Trophoblast cell (in vitro differentiated cells and primary cell): ENCODE data around the gene APOL1.

Experiments used
- DNase-seq, 2 donors: peaks; one replicate each; pipeline ENCODE4 v3.0.0-alpha.2; 2016
- H2AFZ ChIP-seq: 2 replicates; pipeline ENCODE4 v1.6.1; 2013; ENCODE audit warnings: low read length, moderate library complexity, mild to moderate bottlenecking; ENCODE audit not compliant: insufficient read depth, poor library complexity
- H2AK5ac ChIP-seq: 2 replicates; pipeline ENCODE4 v1.6.1; 2013; ENCODE audit warnings: mild to moderate bottlenecking, low read length
- H2BK120ac ChIP-seq: 2 replicates; pipeline ENCODE4 v1.6.1; 2013; ENCODE audit warnings: low read length, mild to moderate bottlenecking, moderate library complexity; ENCODE audit not compliant: insufficient read depth, poor library complexity
- H2BK12ac ChIP-seq: 2 replicates; pipeline ENCODE4 v1.6.1; 2013; ENCODE audit warnings: mild to moderate bottlenecking, low read length, moderate library complexity
- H2BK5ac ChIP-seq: 2 replicates; pipeline ENCODE4 v1.6.1; 2013; ENCODE audit warnings: low read length, low read depth, moderate library complexity, mild to moderate bottlenecking; ENCODE audit not compliant: poor library complexity
- H3K14ac ChIP-seq: 2 replicates; pipeline ENCODE4 v1.6.1; 2013; ENCODE audit warnings: mild to moderate bottlenecking, low read length
- H3K18ac ChIP-seq: 2 replicates; pipeline ENCODE4 v1.6.1; 2013; ENCODE audit warnings: mild to moderate bottlenecking, low read length
- H3K23ac ChIP-seq: 2 replicates; pipeline ENCODE4 v1.6.1; 2013; ENCODE audit warnings: low read length
- H3K27ac ChIP-seq: 2 replicates; pipeline ENCODE4 v1.5.1; 2013; ENCODE audit warnings: low read depth, mild to moderate bottlenecking, inconsistent platforms, low read length, moderate library complexity
- H3K27me3 ChIP-seq: 2 replicates; pipeline ENCODE4 v1.6.1; 2013; ENCODE audit warnings: inconsistent platforms, mild to moderate bottlenecking, low read length, moderate library complexity; ENCODE audit not compliant: insufficient read depth
- H3K36me3 ChIP-seq, 2 experiments: 1 replicate in 1 of 2; 2 replicates in 1 of 2; pipeline ENCODE4 v1.6.1; 2013; ENCODE audit warnings: low read length in 2 of 2, mild to moderate bottlenecking in 2 of 2, moderate library complexity in 1 of 2; ENCODE audit not compliant: insufficient read depth in 2 of 2, control insufficient read depth in 1 of 2
- H3K4ac ChIP-seq: 2 replicates; pipeline ENCODE4 v1.6.1; 2013; ENCODE audit warnings: low read depth, mild to moderate bottlenecking, low read length, moderate library complexity
- H3K4me1 ChIP-seq, 2 experiments: 1 replicate in 1 of 2; 2 replicates in 1 of 2; pipeline ENCODE4 v1.6.1; 2013; ENCODE audit warnings: low read length in 2 of 2, mild to moderate bottlenecking in 2 of 2, moderate library complexity in 1 of 2; ENCODE audit not compliant: insufficient read depth in 2 of 2, control insufficient read depth in 1 of 2
- H3K4me2 ChIP-seq: 2 replicates; pipeline ENCODE4 v1.6.1; 2013; ENCODE audit warnings: inconsistent platforms, mild to moderate bottlenecking, low read length, moderate library complexity
- H3K4me3 ChIP-seq: 2 replicates; pipeline ENCODE4 v1.5.1; 2013; ENCODE audit warnings: mild to moderate bottlenecking, low read depth, low read length, inconsistent platforms
- H3K79me1 ChIP-seq: one replicate; pipeline ENCODE4 v1.6.1; 2013; ENCODE audit warnings: low read length
- H3K79me2 ChIP-seq: 2 replicates; pipeline ENCODE4 v1.6.1; 2013; ENCODE audit warnings: low read length, mild to moderate bottlenecking; ENCODE audit not compliant: control insufficient read depth, insufficient read depth, poor library complexity
- H3K9ac ChIP-seq: 2 replicates; pipeline ENCODE4 v1.6.1; 2013; ENCODE audit warnings: mild to moderate bottlenecking, low read length
- H3K9me3 ChIP-seq: 2 replicates; pipeline ENCODE4 v1.6.1; 2013; ENCODE audit warnings: low read depth, mild to moderate bottlenecking, control low read depth, inconsistent platforms, low read length; ENCODE audit not compliant: insufficient read depth
- H4K12ac ChIP-seq: 2 replicates; pipeline ENCODE4 v1.6.1; 2013; ENCODE audit warnings: low read depth, mild to moderate bottlenecking, low read length, moderate library complexity
- H4K8ac ChIP-seq: 2 replicates; pipeline ENCODE4 v1.6.1; 2013; ENCODE audit warnings: low read depth, mild to moderate bottlenecking, low read length, moderate library complexity
- H4K91ac ChIP-seq: one replicate; pipeline ENCODE4 v1.6.1; 2013; ENCODE audit warnings: low read depth, mild to moderate bottlenecking, low read length, moderate library complexity
- WGBS: extraction: QIAGEN DNeasy Blood & Tissue Kit; methylation state at CpG from one replicate; pipeline ENCODE4 v1.1.7; 2013; ENCODE audit warnings: missing lambda C conversion rate; ENCODE audit not compliant: insufficient read length, insufficient coverage; ENCODE audit errors: extremely low coverage; 5-methylcytosine and 5-hydroxymethylcytosine counted together

Gene APOL1

GRCh38 chr22:36303115-36303467 is 50.2 kb downstream of the APOL1 start:
- no CpG with 5 or more reads among the region's 9 CpGs for WGBS
- Histone ChIP-seq H3K18ac (no peak overlapping the region), H3K14ac (no peak overlapping the region), H3K79me2 (no peaks in the 10 kb centered on the region), H2BK12ac (no peak overlapping the region), H3K27me3 (no peaks in the 10 kb centered on the region), H3K36me3 (peaks cover 87 to 94% of the 10 kb centered on the region in 2 experiments), H3K4me3 (no peak overlapping the region), H2AK5ac (no peak overlapping the region), H3K9ac (no peak overlapping the region), H3K4me1 (no peaks in the 10 kb centered on the region), H3K79me1 (no peaks in the 10 kb centered on the region), H2BK5ac (no peak overlapping the region), H3K27ac (no peak overlapping the region), H3K23ac (no peak overlapping the region), H2BK120ac (no peak overlapping the region), H3K4me2 (no peak overlapping the region), H4K8ac (no peak overlapping the region), H4K91ac (no peak overlapping the region), H3K4ac (no peak overlapping the region), H3K9me3 (peaks cover 5% of the 10 kb centered on the region), H4K12ac (no peak overlapping the region), H2AFZ (no peak overlapping the region)
- DNase-seq: no peak

- Histone ChIP-seq H4K91ac (no peak overlapping the region), H3K9ac (no peak overlapping the region), H3K18ac (no peak overlapping the region), H3K14ac (no peak overlapping the region), H2AK5ac (no peak overlapping the region), H3K9me3 (peaks cover 5% of the 10 kb centered on the region), H3K4ac (no peak overlapping the region), H3K79me2 (no peaks in the 10 kb centered on the region), H2BK12ac (no peak overlapping the region), H4K8ac (no peak overlapping the region), H4K12ac (no peak overlapping the region), H3K23ac (no peak overlapping the region), H3K79me1 (no peaks in the 10 kb centered on the region), H2BK120ac (no peak overlapping the region), H3K4me1 (no peaks in the 10 kb centered on the region), H2AFZ (no peak overlapping the region), H3K27ac (no peak overlapping the region), H3K36me3 (peaks cover 85 to 94% of the 10 kb centered on the region in 2 experiments), H2BK5ac (no peak overlapping the region), H3K4me2 (no peak overlapping the region), H3K27me3 (no peaks in the 10 kb centered on the region), H3K4me3 (no peak overlapping the region)
- DNase-seq: peak; percentile 63 to 66
- WGBS: no CpG with 5 or more reads among the region's 13 CpGs
Measured at GRCh38 chr22:36303874-36304273, 50.9 kb downstream of the APOL1 start.

DNA sequence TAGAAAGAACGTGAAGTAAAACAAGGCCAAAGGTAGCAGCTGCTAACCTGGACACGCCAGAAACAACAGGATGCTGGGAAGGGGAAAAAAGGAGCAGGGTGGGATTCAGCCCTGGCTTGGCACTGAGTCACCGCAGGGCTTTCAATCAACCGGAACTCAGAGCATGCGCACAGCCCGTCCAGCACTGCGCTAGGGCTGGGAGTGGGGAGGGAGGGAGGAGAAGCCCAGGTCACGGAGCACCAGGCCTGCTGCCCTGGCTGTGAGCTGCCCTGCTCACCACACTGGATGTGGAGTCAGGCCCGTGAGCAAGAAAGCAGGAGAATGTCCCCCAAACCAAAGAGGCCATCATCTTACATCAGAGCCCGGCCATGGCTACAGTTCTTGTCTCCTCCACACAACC is 51.5 kb downstream of the APOL1 start:
- Histone ChIP-seq H4K8ac (no peak overlapping the region), H3K4me1 (no peaks in the 10 kb centered on the region), H4K12ac (no peak overlapping the region), H3K9me3 (peaks cover 5% of the 10 kb centered on the region), H2AFZ (no peak overlapping the region), H3K4me2 (no peak overlapping the region), H2AK5ac (no peak overlapping the region), H3K27me3 (no peaks in the 10 kb centered on the region), H3K4me3 (no peak overlapping the region), H3K79me2 (no peaks in the 10 kb centered on the region), H3K27ac (peak overlapping the region; percentile 9), H2BK12ac (no peak overlapping the region), H3K9ac (no peak overlapping the region), H2BK120ac (no peak overlapping the region), H3K79me1 (no peaks in the 10 kb centered on the region), H3K23ac (no peak overlapping the region), H4K91ac (no peak overlapping the region), H3K18ac (no peak overlapping the region), H3K36me3 (peaks cover 85 to 94% of the 10 kb centered on the region in 2 experiments), H3K4ac (no peak overlapping the region), H2BK5ac (no peak overlapping the region), H3K14ac (no peak overlapping the region)
- no peak for DNase-seq
- WGBS: no CpG with 5 or more reads among the region's 10 CpGs

DNA sequence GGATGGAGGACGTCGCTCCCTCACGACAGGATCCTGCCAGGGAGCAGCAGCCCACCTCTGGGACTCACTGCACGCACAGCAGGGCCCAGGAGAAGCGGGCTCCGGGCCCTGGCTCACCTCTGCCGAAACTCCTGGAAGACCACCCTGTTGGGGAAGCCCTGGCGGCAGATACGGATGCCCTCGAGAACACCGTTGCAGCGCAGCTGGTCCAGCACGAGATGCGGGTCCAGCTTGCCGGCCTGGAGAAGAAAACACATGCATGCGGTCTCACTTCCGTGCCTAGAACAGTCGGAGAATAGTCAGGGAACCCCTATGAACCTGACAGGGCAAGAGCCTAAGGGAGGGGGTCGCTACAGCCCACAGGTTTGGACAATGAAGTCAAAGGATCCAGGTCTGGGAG is 52.9 kb downstream of the APOL1 start:
- Histone ChIP-seq H3K18ac (no peak overlapping the region), H3K9me3 (peaks cover 5% of the 10 kb centered on the region), H3K27me3 (no peaks in the 10 kb centered on the region), H3K36me3 (peaks cover 82 to 88% of the 10 kb centered on the region in 2 experiments), H2BK5ac (no peak overlapping the region), H3K4me1 (no peaks in the 10 kb centered on the region), H3K27ac (no peak overlapping the region), H3K4ac (no peak overlapping the region), H3K4me2 (no peak overlapping the region), H3K79me1 (no peaks in the 10 kb centered on the region), H3K9ac (no peak overlapping the region), H3K79me2 (no peaks in the 10 kb centered on the region), H3K23ac (no peak overlapping the region), H2BK12ac (no peak overlapping the region), H2AK5ac (no peak overlapping the region), H4K8ac (no peak overlapping the region), H4K91ac (no peak overlapping the region), H2BK120ac (no peak overlapping the region), H3K14ac (no peak overlapping the region), H3K4me3 (no peak overlapping the region), H4K12ac (no peak overlapping the region), H2AFZ (no peak overlapping the region)
- no CpG with 5 or more reads among the region's 19 CpGs for WGBS
- no peak for DNase-seq
